HG03159 (cell line): ENCODE data around the gene FGD5.

Experiments used
- ATAC-seq: cut with Tn5 transposase; IDR thresholded peaks from one replicate; pipeline ENCODE4 v1.9.1; 2021; ENCODE audit warnings: mild to moderate bottlenecking, moderate library complexity; ENCODE audit not compliant: unreplicated experiment

The FGD5 gene

GRCh38 chr3:14849638-14850230, 31.0 kb downstream of the FGD5 start:
- no peak for ATAC-seq

- ATAC-seq, result no peak
Measured at GRCh38 chr3:14852058-14852594, 33.4 kb downstream of the FGD5 start.

GRCh38 chr3:14852717-14853116, 34.0 kb downstream of the FGD5 start:
- no peak for ATAC-seq

- ATAC-seq, result no peak
Measured at GRCh38 chr3:14853271-14853951, 34.6 kb downstream of the FGD5 start.

GRCh38 chr3:14857506-14857905, 38.7 kb downstream of the FGD5 start:
- ATAC-seq, result no peak

- no peak for ATAC-seq
Measured at GRCh38 chr3:14858105-14858504, 39.3 kb downstream of the FGD5 start.

GRCh38 chr3:14859880-14860279, 41.1 kb downstream of the FGD5 start:
- ATAC-seq, result no peak

- ATAC-seq, result no peak
Measured at GRCh38 chr3:14861031-14861430, 42.3 kb downstream of the FGD5 start.

GRCh38 chr3:14861446-14862302, 42.9 kb downstream of the FGD5 start:
- ATAC-seq, result no peak

- no peak for ATAC-seq
Measured at GRCh38 chr3:14862303-14862660, 43.5 kb downstream of the FGD5 start.

- no peak for ATAC-seq
Measured at GRCh38 chr3:14862661-14863230, 44.0 kb downstream of the FGD5 start.

- no peak for ATAC-seq
Measured at GRCh38 chr3:14863333-14864100, 44.8 kb downstream of the FGD5 start.

- ATAC-seq, result no peak
Measured at GRCh38 chr3:14864131-14864530, 45.4 kb downstream of the FGD5 start.

GRCh38 chr3:14866627-14867026, 47.9 kb downstream of the FGD5 start:
- ATAC-seq, result no peak

GRCh38 chr3:14867936-14868570, 49.3 kb downstream of the FGD5 start:
- ATAC-seq, result no peak

- ATAC-seq, result no peak
Measured at GRCh38 chr3:14869917-14870782, 51.4 kb downstream of the FGD5 start.

- no peak for ATAC-seq
Measured at GRCh38 chr3:14870783-14871060, 52.0 kb downstream of the FGD5 start.

GRCh38 chr3:14871456-14872200, 52.9 kb downstream of the FGD5 start:
- ATAC-seq, result no peak

- no peak for ATAC-seq
Measured at GRCh38 chr3:14872706-14873105, 53.9 kb downstream of the FGD5 start.
